GM12801 (cell line): ENCODE data around the gene ACSF3.

ENCODE experiments used
- CTCF ChIP-seq: IDR thresholded peaks from one replicate; pipeline ENCODE4 v1.5.1; 2011; ENCODE audit warnings: control low read depth; ENCODE audit not compliant: insufficient read length; ENCODE audit errors: extremely low read depth

The ACSF3 gene

GRCh38 chr16:89164847-89165680, 71.4 kb downstream of the ACSF3 start:
- no peak for TF ChIP-seq CTCF

DNA sequence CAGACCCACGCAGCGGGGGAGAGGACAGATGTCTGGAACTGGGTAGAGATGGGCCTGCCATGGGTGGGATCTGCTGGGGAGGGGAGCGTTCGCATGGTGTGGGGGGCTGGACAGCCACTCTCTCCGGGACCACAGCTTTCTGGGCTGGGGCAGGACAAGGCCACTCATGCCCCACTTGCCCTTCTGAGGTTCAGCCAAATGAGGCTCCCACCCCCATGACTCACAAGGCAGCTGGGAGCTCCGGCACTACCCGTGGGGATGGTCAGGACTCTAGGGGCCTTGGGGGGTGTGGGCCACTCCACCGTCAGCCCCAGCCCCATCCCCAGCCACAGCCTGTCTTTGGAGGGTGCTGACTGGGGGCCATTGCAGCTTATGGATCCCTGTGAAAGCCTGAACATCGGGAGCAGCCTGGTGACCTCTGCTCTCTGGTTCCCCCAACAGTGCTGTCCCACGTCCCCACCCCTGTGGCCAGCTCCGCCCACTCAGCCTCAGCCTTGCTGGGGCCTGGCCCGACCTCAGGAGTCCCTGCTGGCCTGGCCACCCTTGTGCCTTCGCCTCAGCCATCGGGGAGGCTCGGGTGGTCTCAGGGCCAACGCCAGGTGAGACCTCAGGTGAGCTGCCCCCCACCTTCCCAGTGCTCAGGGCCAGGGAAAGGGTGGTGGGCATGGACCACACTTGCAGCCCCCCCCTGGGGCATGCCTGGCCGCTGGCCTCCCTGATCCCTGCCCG, 73.2 kb downstream of the ACSF3 start:
- no peak for TF ChIP-seq CTCF

GRCh38 chr16:89167425-89167941, 73.8 kb downstream of the ACSF3 start:
- TF ChIP-seq CTCF: no peak

DNA sequence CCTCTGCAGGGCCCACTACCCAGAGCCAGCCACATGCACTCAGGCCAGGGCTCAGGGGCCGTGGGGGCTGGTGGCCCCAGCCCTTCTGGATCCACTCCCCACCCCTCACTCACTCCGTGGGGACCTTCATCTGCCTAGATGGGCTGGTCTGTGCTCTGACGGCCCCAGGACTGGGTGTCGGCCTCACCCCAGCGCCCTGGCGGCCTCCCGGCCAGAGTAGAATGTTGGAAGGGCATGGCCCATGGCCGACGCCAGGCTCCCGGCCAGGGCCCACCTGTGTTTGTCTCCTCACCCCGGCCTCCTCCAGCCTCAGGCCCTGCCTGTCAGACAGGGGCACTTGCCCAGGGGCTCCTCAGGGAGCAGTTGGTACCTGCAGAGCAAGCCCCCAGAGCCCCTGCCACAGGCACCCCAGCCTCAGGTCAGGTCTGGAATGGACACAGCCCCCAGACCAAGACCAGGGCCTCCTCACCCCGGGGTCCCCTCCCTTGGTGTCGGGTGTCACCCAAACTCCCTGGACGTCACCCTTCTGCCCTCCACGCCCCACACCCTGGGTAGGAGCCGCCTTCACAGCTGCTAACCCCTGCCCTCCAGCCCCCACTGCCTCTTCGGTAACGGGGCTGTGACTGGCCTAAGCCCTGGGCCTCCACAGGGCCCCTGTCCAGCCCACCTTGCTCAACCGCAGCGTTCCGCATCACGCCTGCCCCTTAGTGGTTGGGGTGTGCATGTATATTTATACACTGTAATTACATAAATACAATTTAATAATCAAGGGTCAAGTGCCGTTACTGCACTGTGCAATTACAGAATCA, 74.9 kb downstream of the ACSF3 start:
- TF ChIP-seq CTCF: no peak

- no peak for TF ChIP-seq CTCF
These were observed 76.1 kb downstream of the ACSF3 start for GRCh38 chr16:89169778-89170177.

DNA sequence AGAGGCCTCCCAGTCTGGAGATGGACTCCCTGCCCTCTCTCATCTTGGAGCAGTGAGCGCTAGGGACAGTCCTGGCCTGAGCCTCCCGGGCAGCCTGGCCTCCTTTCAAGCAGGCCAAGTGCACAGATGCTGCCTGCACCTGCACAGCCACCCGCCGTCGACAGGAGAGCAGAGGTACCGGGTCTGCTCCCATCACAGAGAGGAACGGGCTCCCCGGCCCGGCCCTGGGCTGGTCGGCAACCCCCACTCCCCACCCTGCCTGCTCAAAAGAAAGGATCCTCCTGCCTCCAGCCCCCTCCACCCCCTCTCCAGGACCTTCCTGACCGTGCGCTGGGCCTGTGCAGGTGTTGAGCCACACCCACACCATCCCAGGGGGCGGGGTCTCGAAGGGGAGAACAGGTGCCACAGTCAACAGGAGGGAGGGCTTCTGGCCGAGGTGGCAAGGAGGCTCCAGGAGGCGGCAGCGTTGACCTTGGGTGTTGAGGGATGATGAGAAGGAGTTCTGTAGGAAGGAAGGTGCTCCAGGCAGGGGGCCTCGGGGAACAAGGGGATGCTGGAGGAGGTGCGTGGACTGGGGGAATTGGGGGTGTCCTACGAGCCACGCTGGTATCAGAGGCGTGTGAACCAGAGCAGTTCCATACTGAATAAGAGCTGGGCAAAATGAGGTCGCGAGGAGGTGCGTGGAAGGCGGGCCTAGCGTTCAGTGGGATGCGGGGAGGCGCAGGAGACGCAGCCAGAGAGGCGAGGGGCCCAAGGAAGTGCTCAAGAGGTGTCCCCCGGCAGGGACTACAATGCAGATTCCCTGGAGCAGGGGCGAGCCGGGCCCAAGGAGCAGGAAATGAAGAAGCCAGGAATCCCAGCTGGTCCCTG, 76.9 kb downstream of the ACSF3 start:
- TF ChIP-seq CTCF: no peak
